Astrocyte (in vitro differentiated cells and primary cell): Measurements from ENCODE around the gene FOXN4. TPM values are rescaled to one million over a fixed set of nuclear protein-coding genes. Genes with fewer than 3 reads are reported as not detected.

Source experiments
- DNase-seq: peaks from one replicate; pipeline ENCODE4 v3.0.0-alpha.2; 2010; ENCODE audit warnings: low read depth
- FAIRE-seq: peaks from 2 replicates; lab custom pipeline; 2011; peaks lifted over from hg19 to GRCh38; lab: Jason Lieb, UNC
- H2AFZ ChIP-seq: 2 replicates; pipeline ENCODE4 v1.6.0; 2012; ENCODE audit warnings: low read depth, low read length, inconsistent platforms
- H3K27ac ChIP-seq: 2 replicates; pipeline ENCODE4 v1.5.1; 2011; ENCODE audit warnings: low read depth, low read length, inconsistent platforms
- H3K27me3 ChIP-seq: 2 replicates; pipeline ENCODE4 v1.6.0; 2011; ENCODE audit warnings: low read length, inconsistent platforms; ENCODE audit not compliant: insufficient read depth
- H3K36me3 ChIP-seq: 2 replicates; pipeline ENCODE4 v1.5.1; 2011; ENCODE audit warnings: low read length, inconsistent platforms; ENCODE audit not compliant: insufficient read depth
- H3K4me1 ChIP-seq: 2 replicates; pipeline ENCODE4 v1.5.1; 2011; ENCODE audit warnings: low read length, inconsistent platforms; ENCODE audit not compliant: insufficient read depth
- H3K4me2 ChIP-seq: 2 replicates; pipeline ENCODE4 v1.6.0; 2012; ENCODE audit warnings: low read length, inconsistent platforms
- H3K4me3 ChIP-seq: 2 replicates; pipeline ENCODE4 v1.5.1; 2011; ENCODE audit warnings: low read depth, mild to moderate bottlenecking, low read length, inconsistent platforms; ENCODE audit not compliant: insufficient read depth
- H3K79me2 ChIP-seq: 2 replicates; pipeline ENCODE4 v1.6.0; 2012; ENCODE audit warnings: mild to moderate bottlenecking, low read length, inconsistent platforms; ENCODE audit not compliant: insufficient read depth
- H3K9ac ChIP-seq: 2 replicates; pipeline ENCODE4 v1.6.0; 2012; ENCODE audit warnings: mild to moderate bottlenecking, low read length, inconsistent platforms
- H3K9me3 ChIP-seq: 2 replicates; pipeline ENCODE4 v1.5.1; 2012; ENCODE audit warnings: low read depth, mild to moderate bottlenecking, low read length, inconsistent platforms; ENCODE audit not compliant: insufficient read depth
- H4K20me1 ChIP-seq: 2 replicates; pipeline ENCODE4 v1.6.0; 2012; ENCODE audit warnings: low read length, inconsistent platforms; ENCODE audit not compliant: insufficient read depth
- H3K27ac Mint-ChIP-seq: one replicate; pipeline ENCODE4 v1.8.0; 2021; ENCODE audit warnings: mild to moderate bottlenecking, mixed read lengths; ENCODE audit not compliant: unreplicated experiment
- H3K27me3 Mint-ChIP-seq: one replicate; pipeline ENCODE4 v1.8.0; 2021; ENCODE audit warnings: low read depth, mixed read lengths; ENCODE audit not compliant: unreplicated experiment
- H3K36me3 Mint-ChIP-seq: one replicate; pipeline ENCODE4 v1.8.0; 2021; ENCODE audit warnings: low read depth, mixed read lengths; ENCODE audit not compliant: unreplicated experiment
- H3K4me1 Mint-ChIP-seq: one replicate; pipeline ENCODE4 v1.8.0; 2021; ENCODE audit warnings: low read depth, mixed read lengths; ENCODE audit not compliant: unreplicated experiment
- H3K4me3 Mint-ChIP-seq: one replicate; pipeline ENCODE4 v1.8.0; 2021; ENCODE audit warnings: mild to moderate bottlenecking, moderate library complexity, mixed read lengths; ENCODE audit not compliant: unreplicated experiment
- H3K9me3 Mint-ChIP-seq: one replicate; pipeline ENCODE4 v1.8.0; 2021; ENCODE audit warnings: mild to moderate bottlenecking, mixed read lengths; ENCODE audit not compliant: unreplicated experiment
- EZH2 ChIP-seq: IDR thresholded peaks from 2 replicates; pipeline ENCODE4 v1.6.1; 2012; ENCODE audit warnings: mild to moderate bottlenecking, low read length, inconsistent platforms; ENCODE audit not compliant: insufficient read depth
- total RNA-seq: library from RNA; stranded (reverse); gene quantifications from 2 replicates; pipeline ENCODE4 v1.2.1, GENCODE V29; 2021
- TF ChIP-seq, protein P1 (sequence below): IDR thresholded peaks from 2 replicates; pipeline ENCODE4 v1.5.1; 2011; ENCODE audit warnings: low read depth, mild to moderate bottlenecking, inconsistent platforms, low read length, moderate library complexity; ENCODE audit not compliant: insufficient read depth

Gene FOXN4
- total RNA-seq, 1 donor from 2014 or later: not detected

GRCh38 chr12:109286652-109287051 is 22.4 kb downstream of the FOXN4 start:
- peaks cover 34% of the 10 kb centered on the region for H3K27me3 Mint-ChIP-seq
- no peaks in the 10 kb centered on the region for H4K20me1 ChIP-seq
- no peak overlapping the region for H2AFZ ChIP-seq
- no peak overlapping the region for H3K9ac ChIP-seq
- no peaks in the 10 kb centered on the region for H3K79me2 ChIP-seq
- no peak overlapping the region for H3K4me3 Mint-ChIP-seq
- H3K9me3 ChIP-seq: no peaks in the 10 kb centered on the region
- TF ChIP-seq EZH2: no peak
- TF ChIP-seq, protein P1, sequence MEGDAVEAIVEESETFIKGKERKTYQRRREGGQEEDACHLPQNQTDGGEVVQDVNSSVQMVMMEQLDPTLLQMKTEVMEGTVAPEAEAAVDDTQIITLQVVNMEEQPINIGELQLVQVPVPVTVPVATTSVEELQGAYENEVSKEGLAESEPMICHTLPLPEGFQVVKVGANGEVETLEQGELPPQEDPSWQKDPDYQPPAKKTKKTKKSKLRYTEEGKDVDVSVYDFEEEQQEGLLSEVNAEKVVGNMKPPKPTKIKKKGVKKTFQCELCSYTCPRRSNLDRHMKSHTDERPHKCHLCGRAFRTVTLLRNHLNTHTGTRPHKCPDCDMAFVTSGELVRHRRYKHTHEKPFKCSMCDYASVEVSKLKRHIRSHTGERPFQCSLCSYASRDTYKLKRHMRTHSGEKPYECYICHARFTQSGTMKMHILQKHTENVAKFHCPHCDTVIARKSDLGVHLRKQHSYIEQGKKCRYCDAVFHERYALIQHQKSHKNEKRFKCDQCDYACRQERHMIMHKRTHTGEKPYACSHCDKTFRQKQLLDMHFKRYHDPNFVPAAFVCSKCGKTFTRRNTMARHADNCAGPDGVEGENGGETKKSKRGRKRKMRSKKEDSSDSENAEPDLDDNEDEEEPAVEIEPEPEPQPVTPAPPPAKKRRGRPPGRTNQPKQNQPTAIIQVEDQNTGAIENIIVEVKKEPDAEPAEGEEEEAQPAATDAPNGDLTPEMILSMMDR: no peak
- no peak overlapping the region for H3K27ac Mint-ChIP-seq
- no peak for DNase-seq
- no peaks in the 10 kb centered on the region for H3K36me3 Mint-ChIP-seq
- H3K9me3 Mint-ChIP-seq: no peaks in the 10 kb centered on the region
- H3K4me1 ChIP-seq: peaks cover under 1% of the 10 kb centered on the region
- H3K36me3 ChIP-seq: no peaks in the 10 kb centered on the region
- peaks cover 5% of the 10 kb centered on the region for H3K27me3 ChIP-seq
- H3K4me2 ChIP-seq: no peak overlapping the region
- H3K4me1 Mint-ChIP-seq: no peaks in the 10 kb centered on the region
- no peak for FAIRE-seq
- no peak overlapping the region for H3K27ac ChIP-seq
- no peak overlapping the region for H3K4me3 ChIP-seq

- Histone ChIP-seq H3K27me3 (peaks cover 5% of the 10 kb centered on the region), H3K4me1 (no peaks in the 10 kb centered on the region), H3K36me3 (no peaks in the 10 kb centered on the region), H3K9ac (no peak overlapping the region), H3K4me3 (no peak overlapping the region), H3K4me2 (no peak overlapping the region), H3K9me3 (no peaks in the 10 kb centered on the region), H2AFZ (no peak overlapping the region), H3K79me2 (no peaks in the 10 kb centered on the region), H3K27ac (no peak overlapping the region), H4K20me1 (no peaks in the 10 kb centered on the region)
- Mint-ChIP-seq H3K36me3 (no peaks in the 10 kb centered on the region), H3K27ac (no peak overlapping the region), H3K9me3 (no peaks in the 10 kb centered on the region), H3K27me3 (peaks cover 31% of the 10 kb centered on the region), H3K4me1 (no peaks in the 10 kb centered on the region), H3K4me3 (no peak overlapping the region)
- FAIRE-seq: no peak
- TF ChIP-seq, protein P1: no peak
- TF ChIP-seq EZH2: no peak
- DNase-seq: no peak
Measured at GRCh38 chr12:109286252-109286651, 22.8 kb downstream of the FOXN4 start.

GRCh38 chr12:109284392-109284791 is 24.7 kb downstream of the FOXN4 start:
- no peak overlapping the region for H3K27ac Mint-ChIP-seq
- no peak overlapping the region for H3K4me2 ChIP-seq

More at GRCh38 chr12:109284392-109284791, 24.7 kb downstream of the FOXN4 start:
- Histone ChIP-seq H3K4me1 (no peaks in the 10 kb centered on the region), H3K9ac (no peak overlapping the region), H3K4me3 (no peak overlapping the region), H3K36me3 (no peaks in the 10 kb centered on the region), H2AFZ (no peak overlapping the region), H3K27me3 (no peaks in the 10 kb centered on the region), H4K20me1 (no peaks in the 10 kb centered on the region), H3K9me3 (no peaks in the 10 kb centered on the region), H3K27ac (no peak overlapping the region), H3K79me2 (no peaks in the 10 kb centered on the region)
- no peak for FAIRE-seq
- H3K4me3 Mint-ChIP-seq: no peak overlapping the region
- no peaks in the 10 kb centered on the region for H3K36me3 Mint-ChIP-seq
- TF ChIP-seq, protein P1: no peak
- no peak for TF ChIP-seq EZH2
- no peaks in the 10 kb centered on the region for H3K9me3 Mint-ChIP-seq
- H3K27me3 Mint-ChIP-seq: peaks cover 28% of the 10 kb centered on the region
- no peak for DNase-seq
- no peaks in the 10 kb centered on the region for H3K4me1 Mint-ChIP-seq
